ENCODE data around the gene JARID2.
"Not testable (repeated sequence)": the region's sequence is repeated elsewhere in the genome, so short reads cannot be mapped to it uniquely, and the experiment has no call there.

Gene JARID2

DNA sequence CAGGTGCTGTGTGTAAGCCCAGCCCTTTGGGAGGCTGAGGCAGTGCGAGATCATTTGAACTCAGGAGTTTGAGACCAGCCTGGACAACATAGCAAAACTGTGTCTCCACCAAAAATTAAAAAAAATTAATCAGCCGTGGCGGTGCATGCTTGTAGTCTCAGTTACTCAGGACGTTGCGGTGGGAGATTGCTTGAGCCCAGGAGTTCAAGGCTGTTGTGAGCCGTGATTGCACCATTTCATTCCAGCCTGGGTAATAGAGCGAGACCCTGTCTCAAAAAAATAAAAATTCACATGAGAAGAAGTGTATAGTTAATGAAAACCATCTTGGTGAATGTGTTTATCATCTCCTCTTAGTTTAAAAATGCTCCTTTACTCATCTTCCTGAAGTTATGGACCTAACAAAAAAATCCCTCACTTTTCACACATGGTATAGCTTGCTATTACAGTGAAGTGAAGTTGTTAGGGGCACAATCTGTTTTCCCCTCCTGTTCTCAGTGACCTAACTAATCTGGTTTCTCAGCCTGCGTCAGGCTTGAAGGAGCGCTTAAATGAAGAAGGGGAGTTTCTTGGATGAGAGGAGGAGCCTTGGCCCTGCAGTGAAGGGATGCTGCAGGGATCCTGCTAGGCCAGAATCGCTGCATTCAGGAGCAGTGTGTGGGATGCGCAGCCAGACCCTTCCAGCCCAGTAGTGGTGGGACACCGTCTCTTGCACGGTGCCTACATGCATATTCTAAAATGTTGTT, 45.3 kb downstream of the JARID2 start:
- DNase-seq, result no peak

DNA sequence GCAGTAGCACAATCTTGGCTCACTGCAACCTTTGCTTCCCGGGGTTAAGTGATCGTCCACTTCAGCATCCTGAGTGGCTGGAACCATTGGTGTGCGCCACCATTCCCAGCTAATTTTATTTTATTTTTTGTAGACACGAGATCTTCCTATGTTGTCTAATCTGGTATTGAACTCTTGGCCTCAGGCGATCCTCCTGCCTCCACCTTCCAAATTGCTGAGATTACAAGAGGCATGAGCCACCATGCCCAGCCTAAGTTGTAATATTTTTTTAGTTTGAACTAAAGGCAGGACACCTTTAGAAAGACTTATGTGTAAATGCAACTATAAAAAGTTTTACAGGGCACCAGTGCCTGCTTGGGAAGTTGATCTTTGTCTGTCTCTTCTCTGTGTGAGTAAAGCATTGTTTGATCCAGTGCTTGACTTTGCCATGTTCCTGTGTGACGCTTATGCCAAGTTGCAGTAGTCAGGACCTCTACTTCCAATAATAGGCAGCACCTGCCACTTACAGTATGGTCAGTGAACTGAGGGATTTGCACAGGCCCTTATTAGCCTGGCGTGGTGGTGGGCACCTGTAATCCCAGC, 46.9 kb downstream of the JARID2 start:
- no peak for DNase-seq

DNA sequence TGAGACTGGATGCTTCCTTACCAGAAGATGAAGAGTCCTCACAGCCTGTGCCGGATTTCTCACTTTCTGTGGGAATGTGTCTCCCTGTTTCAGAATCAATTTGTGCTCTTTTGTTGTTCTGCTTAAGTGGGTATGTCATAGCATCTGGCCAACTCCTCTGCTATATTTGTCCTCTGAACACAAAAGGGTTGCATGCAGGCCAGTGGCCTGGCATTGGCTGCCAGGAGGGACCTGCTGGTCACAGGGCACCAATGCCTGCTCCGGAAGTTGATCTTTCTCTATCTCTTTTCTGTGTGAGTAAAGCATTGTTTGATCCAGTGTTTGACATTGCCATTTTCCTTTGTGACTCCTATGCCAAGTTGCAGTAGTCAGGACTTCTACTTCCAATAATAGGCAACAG, 47.8 kb downstream of the JARID2 start:
- no peak for DNase-seq

DNA sequence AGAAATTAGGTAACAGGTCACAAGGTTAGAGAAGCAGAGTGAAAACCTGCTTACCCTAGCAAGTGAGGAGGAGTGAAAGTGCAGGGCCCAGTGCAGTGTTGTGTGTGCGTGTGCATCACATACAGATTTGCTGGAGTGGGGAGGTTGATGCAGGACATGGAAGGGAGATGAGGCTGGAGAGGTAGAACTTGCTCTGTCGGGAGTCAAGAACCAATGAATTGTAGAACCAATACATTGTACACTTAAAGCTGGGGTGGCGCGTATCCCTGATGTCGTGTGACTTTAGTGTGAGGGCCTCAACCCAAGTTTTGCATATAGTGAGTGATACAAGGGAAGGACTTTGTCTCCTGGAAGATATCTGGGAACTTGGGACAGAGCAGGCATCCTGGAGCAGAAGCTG, 48.6 kb downstream of the JARID2 start:
- DNase-seq, result no peak

DNA sequence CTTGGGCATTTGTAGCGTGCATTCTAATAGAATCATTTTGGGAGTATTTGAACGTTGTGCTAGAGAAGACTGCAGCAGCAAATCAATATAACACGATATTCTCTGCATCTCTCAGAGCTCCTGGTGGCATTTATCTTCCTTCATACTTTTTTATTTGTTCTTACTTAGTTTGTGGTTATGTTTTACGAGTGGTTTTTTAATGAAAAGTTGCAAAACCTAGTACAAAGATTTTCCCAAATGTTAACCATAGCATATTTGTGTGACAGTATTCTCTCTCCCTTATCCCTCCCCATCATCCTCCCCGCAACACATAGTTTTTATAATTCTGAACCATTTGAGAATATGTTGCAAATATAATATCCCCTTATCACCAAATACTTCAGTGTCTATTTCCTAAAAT, 50.4 kb downstream of the JARID2 start:
- DNase-seq, result no peak

DNA sequence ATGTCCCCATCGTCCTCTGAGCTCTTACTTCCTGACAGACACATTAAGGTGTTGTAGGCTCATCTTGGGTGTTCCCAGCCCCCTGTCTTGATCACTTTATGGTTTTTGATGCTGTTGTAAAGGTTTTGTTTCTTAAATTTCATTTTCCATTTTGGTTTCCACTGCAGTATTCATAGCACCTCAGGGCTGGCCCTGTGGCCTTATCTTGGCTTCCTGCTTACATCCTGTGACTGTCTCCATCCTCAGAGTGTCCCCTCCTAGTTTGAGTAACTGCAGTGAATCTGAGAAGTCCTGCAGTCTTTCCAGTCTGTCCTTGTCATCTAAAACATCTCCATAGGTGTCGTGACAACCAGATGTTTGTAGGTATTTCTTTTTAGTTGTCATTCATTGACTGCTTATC, 50.9 kb downstream of the JARID2 start:
- DNase-seq, result peak; percentile 20

DNA sequence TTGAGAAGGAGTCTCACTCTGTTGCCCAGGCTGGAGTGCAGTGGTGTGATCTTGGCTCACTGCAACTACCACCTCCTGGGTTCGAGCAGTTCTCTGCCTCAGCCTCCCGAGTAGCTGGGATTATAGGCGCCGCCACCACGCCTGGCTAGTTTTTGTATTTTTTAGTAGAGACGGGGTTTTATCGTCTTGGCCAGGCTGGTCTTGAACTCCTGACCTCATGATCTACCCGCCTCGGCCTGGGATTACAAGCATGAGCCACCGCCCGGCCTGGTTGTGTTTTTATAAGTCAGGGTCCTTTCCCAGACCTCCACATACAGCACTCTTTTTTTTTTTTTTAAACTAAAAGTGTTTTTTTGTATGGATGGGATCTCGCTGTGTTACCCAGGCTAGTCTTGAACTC, 51.3 kb downstream of the JARID2 start:
- not testable (repeated sequence) for DNase-seq

DNA sequence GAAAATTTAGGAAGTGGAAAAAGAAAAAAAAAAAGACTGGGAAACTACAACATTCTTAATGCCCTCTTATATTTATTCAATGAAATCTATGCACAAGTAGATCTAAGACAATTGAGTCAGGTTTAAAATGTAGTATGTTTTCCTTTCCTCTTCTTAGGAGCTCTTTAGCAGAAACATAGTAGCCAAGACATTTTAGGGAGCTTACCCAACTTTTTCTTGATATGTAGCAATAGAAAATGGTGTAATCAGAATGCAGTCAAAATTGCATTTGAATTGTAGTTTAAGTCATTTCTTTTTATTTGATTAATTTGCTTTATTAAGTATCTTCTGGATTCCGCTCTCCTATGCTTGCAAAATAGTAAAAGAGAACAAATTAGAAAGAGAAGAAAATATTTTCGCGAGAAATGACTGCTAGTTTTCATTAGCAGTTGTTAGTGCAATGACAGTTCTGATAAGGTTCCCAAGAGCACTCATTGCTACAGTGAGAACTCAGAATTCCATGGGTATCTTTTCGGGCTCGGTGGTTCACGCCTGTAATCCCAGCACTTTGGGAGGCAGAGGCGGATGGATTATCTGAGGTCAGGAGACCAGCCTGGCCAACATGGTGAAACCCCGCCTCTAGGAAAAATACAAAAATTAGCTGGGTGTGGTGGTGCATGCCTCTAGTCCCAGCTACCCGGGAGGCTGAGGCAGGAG, 52.2 kb downstream of the JARID2 start:
- DNase-seq, result no peak

DNA sequence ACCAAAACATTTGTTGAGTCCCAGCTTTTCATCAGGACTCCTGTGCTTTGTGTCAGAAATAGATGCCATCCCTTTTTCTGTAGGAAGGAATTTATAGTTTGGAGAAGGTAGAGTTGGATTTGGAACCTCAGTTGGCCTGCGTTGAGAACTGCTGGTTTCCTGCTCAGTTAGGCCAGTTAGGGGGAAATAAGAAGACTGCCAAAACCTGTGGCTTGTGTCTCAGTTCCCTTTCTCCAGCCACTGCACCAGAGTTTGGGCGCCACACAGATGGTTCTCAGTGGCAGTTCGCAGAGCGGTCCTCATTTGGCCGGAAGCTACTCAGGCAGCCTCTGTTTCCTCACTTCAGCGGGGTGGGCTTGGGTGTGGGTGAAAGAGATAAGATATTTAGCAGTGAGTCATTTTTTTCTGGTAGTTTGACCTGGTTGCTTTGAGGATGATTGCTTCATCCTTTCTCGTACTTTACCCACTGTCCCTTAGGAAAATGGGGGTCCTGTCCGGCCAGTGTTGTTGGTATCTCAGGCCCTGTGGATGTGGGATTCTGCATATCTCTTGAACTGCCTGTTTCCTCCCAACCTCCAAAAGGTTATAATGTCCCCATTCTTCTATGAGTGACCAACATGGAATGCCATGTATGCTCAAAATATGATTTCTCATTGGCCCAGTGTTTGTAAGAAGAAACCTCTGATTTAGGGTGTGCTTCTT, 53.7 kb downstream of the JARID2 start:
- peak; percentile 44 for DNase-seq

DNA sequence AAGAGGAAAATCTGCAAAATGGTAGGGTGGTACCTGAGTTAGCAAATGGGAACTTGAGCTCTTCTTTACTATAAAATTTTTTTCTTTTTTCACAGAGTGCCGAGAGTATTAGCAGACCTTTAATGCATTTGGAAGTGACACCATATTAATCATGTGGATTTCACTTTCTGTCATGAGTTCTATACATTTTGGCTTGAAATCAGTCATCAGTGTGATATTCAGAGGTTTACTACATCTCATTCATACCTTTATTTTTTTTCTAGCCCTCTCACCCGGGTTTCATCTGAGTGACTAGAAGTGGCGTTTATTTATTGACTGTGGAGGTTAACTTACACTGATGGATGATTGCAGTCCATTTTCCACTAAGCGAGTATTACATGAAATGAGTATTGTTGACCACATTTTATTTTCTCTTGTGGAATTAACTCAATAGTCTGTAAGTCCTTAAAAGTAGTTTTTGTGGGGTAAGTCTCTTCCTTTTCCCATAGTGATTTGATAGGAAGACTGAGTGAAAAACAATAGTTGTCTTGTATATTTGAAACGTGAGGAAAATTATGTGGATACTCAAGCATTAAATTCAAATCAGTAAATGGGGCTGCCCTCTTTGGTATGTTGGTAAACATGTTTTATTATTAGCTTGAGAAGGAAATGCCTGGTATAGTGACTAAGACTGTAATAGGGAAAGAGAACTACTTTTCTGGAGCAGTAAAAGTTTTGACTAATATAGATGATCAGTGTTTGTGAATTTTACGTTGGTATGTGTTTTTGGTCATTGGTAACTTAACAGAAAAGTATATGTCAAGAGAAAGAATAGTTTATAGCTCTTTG, 55.5 kb downstream of the JARID2 start:
- DNase-seq, result no peak

DNA sequence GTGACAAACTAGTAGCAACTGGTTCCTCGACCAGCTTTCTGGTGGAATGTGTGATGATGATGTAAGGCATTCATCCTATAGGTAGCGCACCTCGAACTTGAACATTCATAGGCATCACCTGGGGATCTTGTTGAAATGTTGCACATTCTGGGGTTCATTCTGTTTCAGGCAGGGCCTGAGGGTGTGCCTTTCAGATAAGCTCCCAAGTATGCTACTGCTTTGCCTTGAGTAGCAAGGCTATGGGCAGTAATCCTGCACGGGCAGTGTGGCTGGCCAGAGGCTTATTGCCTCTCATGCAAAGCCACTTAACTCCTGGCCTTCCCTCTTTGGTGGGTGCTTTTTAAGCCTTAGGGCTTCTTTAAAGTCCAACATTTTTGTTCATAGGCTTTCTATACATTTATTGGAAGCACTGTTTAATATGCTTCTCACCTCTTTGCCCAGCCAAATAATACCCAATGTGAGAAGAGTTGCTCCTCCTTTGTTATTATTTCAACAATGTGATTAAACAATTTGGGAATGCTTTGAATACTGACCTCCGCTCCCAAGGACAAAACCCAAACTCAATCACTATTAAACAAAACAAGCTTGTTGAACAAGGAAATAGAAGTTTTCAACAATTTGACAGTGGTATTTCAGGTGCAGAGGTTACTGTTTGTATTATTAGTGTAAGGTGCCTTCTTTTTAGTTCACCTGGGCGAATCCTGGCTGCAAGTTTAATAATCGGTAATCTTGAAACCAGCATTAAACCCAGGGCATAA, 57.5 kb downstream of the JARID2 start:
- DNase-seq, result no peak

DNA sequence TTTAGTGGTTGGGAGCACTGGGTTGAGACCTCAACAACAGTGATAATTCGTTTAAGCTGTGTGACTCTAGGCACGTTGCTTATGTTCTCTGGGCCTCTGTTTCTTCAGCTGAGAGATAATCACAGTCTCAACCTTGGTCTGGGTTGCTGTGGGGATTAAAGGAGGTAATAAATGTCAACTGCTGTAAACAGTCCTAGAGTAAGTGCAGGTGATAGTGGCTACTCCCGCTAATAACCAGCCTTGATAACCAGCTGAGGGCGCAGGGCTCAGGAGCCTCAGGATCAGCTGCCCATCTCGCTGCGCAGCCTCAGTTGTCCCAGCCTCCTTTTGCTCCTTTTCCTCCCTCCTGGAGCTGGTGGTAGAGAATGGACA, 58.0 kb downstream of the JARID2 start:
- DNase-seq, result no peak

DNA sequence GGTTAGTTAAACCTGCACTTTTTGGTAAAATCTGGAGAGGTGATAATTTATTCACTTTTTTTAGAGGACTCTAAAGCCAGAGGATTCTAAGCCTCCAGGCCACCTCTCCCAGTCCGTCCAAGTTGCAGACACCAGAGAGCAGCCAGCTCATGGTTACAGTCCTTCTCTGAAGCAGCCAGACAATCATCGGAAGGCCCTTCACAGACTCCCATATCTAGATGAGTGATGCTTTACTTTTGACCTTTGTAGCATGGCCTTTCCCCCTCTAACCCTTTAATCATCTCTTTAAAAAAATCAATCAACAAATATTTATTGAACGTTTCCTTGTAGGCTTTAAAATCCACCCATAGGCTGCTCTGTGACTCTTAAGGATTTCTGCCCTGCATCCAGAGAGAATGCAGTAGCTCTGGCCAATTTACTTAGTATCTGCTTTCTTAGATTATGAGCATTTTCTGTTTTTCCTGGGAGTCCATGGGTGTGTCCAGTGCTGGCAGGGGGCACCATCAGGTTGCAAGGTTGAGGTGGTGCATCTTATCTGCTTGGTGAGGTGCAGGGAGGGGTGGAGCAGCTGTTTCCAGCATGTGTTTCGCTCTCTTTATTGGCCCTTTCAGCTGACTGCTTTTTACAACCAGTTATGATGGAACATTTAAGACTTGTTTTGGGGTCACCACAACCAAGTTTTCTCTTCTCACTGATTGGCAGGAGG, 58.6 kb downstream of the JARID2 start:
- DNase-seq, result no peak

DNA sequence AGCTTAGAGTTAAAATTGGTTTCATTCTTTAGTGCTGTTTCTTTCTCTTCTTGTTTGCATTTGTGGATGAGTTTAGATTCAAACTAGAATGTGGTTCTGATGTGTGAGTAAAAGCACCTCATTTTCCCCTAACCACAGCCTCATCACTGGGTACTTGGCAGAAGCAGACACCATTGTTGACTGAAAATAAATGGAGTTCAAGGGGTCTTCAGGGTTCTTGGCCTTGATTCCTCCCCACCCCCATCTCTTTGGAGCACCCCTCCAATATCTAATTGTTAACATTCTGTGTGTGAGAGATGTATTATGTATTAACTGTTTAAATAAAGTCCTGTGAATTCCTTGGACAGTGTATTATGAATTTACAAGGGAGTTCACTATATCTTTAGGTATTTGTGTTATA, 59.6 kb downstream of the JARID2 start:
- no peak for DNase-seq

DNA sequence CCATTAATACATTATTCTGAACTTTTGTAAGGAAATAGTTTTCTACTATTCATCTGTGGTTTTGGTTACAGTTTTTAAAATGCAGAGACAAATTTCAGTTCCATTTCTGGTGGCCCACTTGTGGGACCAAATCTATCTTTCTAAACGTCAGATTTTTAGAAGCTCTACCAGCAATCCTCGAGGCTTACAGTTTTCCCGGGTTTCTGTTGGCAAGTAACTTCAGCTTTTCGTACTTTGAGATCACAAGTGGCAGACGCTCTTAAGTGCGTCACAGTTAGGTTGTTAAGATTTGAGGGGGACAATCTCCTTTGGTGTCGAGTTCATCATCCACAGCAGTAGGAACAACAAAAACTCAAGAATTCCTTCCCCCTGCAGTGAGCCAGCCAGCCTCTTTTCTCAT, 60.0 kb downstream of the JARID2 start:
- no peak for DNase-seq

DNA sequence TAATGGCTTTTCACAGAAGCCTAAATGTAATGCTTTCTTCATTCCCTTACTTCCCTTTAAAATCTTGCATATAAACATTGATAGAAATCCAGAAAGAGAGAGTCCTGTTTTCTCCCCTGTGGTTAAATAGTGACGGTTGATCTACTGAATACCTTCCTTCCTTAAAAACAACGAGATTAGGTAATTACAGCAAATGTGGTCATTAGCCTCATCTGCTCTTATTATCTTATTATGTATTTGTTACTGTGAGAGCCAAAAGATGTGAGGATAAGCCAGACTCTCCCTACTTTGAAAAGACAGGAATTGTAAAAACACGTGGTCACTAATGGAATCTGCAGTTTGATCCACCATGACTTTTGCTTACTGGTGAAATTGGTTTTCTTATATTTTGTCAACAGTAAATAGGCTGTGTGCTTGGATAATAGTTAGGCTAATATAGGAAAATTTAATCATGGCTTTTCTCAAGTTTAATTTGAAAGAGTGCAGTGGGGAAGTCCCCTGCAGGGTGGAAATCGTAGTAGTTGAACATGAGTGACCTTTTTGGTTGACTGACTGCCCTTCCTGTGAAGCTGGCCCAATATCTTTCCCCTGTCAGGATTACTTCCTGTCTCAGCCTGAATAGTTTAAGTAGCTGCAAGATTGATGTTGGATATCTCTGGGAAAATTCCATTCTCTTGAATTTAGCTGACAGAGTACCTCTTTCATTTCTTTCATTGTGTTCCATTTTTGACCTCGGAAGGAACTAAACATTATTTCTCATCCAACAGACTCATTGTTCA, 62.8 kb downstream of the JARID2 start:
- no peak for DNase-seq

DNA sequence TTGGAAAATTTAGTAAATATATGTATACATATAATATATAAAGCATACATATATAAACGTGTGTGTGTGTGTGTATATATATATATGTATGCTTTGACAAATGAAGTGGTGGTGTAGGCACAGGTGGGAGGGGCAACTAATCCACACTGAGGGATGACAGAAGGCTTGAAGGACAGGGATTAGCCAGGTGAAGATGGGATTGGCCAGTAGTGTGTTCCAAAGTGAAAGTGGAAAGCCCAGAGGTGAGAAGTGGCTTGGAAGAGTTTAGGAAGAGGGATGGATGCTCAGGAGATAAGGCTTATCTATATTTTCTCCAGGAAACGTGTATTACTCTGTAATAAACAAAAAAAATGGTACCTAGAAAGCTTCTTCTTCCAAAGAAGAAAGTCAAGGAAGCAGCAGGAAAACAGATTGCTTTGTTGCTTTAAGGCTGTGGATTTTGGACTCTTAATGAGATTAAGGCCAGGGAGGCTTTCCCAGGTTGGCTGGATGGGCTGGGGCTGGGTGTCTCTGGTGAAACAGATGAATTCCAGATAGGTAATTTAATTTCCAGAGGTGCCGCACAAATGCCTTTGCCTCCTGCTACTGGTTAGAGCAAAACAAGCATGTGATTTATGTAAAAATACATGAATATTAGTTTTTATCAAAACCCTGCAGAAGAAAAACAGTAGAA, 63.9 kb downstream of the JARID2 start:
- no peak for DNase-seq

DNA sequence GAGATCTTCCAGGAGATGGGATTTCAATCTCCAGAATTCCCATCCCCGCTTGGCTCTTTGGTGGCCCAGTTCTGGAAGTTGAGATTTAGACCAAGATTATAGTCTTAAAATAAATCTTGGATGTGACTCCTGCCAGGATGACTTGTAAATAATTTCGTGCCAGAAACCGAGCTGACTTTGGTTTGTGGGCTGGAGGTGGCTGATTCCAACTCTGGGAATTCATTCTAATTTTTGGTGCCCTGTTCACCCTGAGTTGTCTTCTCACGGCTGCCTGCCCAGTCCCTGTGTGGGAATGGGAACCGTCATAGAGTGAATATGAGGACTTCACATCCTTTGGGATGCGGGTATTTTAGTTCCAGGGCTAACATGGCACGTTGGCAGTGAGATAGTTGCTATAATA, 64.8 kb downstream of the JARID2 start:
- DNase-seq, result no peak

DNA sequence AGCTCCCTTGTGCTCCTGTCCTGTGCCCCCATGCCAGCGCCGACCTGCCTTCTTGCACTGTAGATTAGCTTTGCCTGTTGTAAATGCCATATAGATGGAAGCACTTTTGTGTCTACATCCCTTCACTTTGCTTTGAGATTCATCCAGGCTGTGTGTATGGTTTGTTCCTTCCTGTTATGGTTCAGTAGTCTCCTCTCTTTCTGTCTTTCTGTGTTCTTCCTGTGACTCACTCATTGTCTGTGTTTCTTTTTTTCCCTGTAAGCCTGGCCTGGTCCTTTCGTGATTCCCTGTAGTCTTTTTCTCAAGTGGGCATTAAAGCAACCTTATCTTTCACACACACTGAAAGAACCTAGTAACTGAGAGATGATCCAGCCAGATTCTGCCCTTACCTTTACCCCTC, 66.6 kb downstream of the JARID2 start:
- peak; percentile 30 for DNase-seq

DNA sequence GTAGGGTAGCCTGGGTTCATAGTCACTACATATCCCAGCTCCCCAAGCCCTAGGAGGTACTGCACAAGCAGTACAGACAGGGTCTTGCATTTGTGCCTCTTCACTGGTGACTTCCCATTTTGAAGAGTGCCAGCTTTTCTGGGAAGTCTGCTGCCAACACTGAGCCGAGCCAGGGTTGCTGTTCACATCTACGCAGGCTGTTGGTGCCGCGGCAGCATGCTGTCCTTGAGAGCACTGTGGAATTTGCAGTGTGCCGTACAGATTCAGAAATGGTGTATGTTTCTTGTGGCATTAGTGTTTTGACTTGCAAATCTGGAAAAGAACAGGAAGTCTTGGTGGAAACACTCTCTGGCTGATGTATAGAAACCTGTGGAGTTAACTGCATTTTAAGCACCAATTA, 67.5 kb downstream of the JARID2 start:
- no peak for DNase-seq
